Measurements from ENCODE around the gene PARPBP.

GRCh38 chr12:102227954-102228353 is 108.0 kb downstream of the PARPBP start:
- no peak for TF ChIP-seq EZH2 (IDR thresholded peaks at IDR 0.05; ENCODE audit: insufficient read depth, poor library complexity, severe bottlenecking)
- TF ChIP-seq EZH2phosphoT487 (IDR thresholded peaks at IDR 0.05; ENCODE audit: insufficient read depth, low read depth) = no peak
